HepG2 (cell line): ENCODE results near the gene HES7.
A peak's percentile ranks its signal among the peaks of the same experiment; 100 is the strongest.

Source experiments
- ELF1 ChIP-seq: sonication (generic); formaldehyde crosslinking; IDR thresholded peaks from 2 replicates; pipeline ENCODE4 v1.4.0; 2020; ENCODE audit warnings: missing genetic modification reagents
- EZH2 ChIP-seq: conservative IDR thresholded peaks from 2 replicates; pipeline ENCODE4 v1.6.1; 2012; ENCODE audit warnings: mild to moderate bottlenecking, low read depth, low read length, moderate library complexity
- NFKB2 ChIP-seq: sonication (generic); formaldehyde crosslinking; IDR thresholded peaks from 2 replicates; pipeline ENCODE4 v1.4.0; 2020; ENCODE audit warnings: missing genetic modification reagents, borderline replicate concordance
- NFRKB ChIP-seq: fragments of 450-650 bp; IDR thresholded peaks from 2 replicates; pipeline ENCODE4 v1.6.1; 2017
- PAX8 ChIP-seq: sonication (generic); formaldehyde crosslinking; IDR thresholded peaks from 2 replicates; pipeline ENCODE4 v1.8.0; 2022; ENCODE audit warnings: mild to moderate bottlenecking, missing genetic modification reagents, borderline replicate concordance
- POLR2AphosphoS5 ChIP-seq: IDR thresholded peaks from 2 replicates; pipeline ENCODE4 v1.6.1; 2012; ENCODE audit warnings: low read depth, low read length
- ZFX ChIP-seq: sonication (generic); formaldehyde crosslinking; IDR thresholded peaks from 2 replicates; pipeline ENCODE4 v1.4.0; 2020; ENCODE audit warnings: mild to moderate bottlenecking, low read depth, missing genetic modification reagents, moderate library complexity
- ZMAT3 ChIP-seq: sonication (generic); formaldehyde crosslinking; conservative IDR thresholded peaks from 2 replicates; pipeline ENCODE4 v1.7.0; 2021; ENCODE audit warnings: missing genetic modification reagents
- ZNF484 ChIP-seq: sonication (generic); formaldehyde crosslinking; IDR thresholded peaks from 2 replicates; pipeline ENCODE4 v1.5.1; 2020; ENCODE audit warnings: mild to moderate bottlenecking, low read depth, missing genetic modification reagents, borderline replicate concordance
- TF ChIP-seq, protein P1 (sequence below): sonication (generic); formaldehyde crosslinking; IDR thresholded peaks from 2 replicates; pipeline ENCODE4 v1.5.0; 2020; ENCODE audit warnings: mild to moderate bottlenecking, missing genetic modification reagents, moderate library complexity
- TF ChIP-seq, protein P2 (sequence below): sonication (generic); formaldehyde crosslinking; IDR thresholded peaks from 2 replicates; pipeline ENCODE4 v1.4.0; 2020; ENCODE audit warnings: missing genetic modification reagents
- TF ChIP-seq, protein P3 (sequence below), 2 experiments: sonication (generic) in 1 of 2; formaldehyde crosslinking in 1 of 2; IDR thresholded peaks; 2 replicates each; pipeline versions ENCODE4 v1.4.0 to v1.6.1; 2018 to 2020; ENCODE audit warnings: missing genetic modification reagents in 2 of 2, borderline replicate concordance in 1 of 2, low read depth in 1 of 2, mild to moderate bottlenecking in 1 of 2, missing biosample characterization in 1 of 2
- TF ChIP-seq, protein P4 (sequence below): sonication (generic); formaldehyde crosslinking; IDR thresholded peaks from 2 replicates; pipeline ENCODE4 v1.5.0; 2020; ENCODE audit warnings: missing genetic modification reagents
- TF ChIP-seq, protein P5 (sequence below): sonication (generic); formaldehyde crosslinking; IDR thresholded peaks from 2 replicates; pipeline ENCODE4 v1.4.0; 2020; ENCODE audit warnings: missing genetic modification reagents

DNA sequence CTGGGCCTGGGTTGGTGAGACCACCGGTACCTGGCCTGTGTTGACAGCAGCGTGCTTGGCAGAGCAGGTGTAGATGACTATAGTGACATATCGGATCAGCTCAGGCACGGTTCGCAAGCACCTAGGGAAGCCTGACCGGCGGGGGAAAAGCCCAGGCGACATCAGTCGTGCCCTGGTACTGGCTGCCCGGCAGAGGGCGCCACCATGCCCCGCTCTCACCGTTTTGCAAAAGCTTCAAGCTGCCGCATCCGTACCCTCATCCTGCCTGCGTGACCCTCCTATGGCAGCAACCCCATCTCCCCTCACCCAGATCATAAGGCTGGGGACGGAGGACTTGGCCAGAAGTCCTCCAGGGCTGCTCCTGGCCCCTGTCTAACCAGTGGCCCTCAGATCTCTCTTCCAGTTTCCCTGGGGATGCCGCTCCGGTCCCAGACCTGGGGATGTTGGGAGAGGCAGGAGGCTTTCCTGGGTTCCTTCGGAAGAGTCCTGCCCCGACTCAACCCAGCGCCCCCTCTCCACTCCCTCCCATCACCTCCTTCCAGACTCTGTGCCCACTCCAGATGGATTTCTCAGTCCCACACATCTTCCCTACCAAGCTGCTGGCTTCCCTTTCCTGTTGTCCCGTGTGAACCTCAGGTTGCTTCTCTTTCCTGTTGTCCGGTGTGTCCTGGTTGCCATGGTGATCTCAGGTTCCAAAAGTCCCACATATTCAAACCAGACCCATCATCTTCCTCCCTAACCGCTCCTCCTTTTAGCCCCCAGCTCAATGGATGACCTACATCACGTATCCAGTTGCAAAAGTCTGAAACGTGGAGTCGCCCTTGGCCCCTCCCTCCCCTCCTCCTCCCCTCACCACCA is 50.0 kb downstream of the HES7 start:
- no peak for TF ChIP-seq EZH2
- TF ChIP-seq ZMAT3, result no peak
- TF ChIP-seq, protein P1, sequence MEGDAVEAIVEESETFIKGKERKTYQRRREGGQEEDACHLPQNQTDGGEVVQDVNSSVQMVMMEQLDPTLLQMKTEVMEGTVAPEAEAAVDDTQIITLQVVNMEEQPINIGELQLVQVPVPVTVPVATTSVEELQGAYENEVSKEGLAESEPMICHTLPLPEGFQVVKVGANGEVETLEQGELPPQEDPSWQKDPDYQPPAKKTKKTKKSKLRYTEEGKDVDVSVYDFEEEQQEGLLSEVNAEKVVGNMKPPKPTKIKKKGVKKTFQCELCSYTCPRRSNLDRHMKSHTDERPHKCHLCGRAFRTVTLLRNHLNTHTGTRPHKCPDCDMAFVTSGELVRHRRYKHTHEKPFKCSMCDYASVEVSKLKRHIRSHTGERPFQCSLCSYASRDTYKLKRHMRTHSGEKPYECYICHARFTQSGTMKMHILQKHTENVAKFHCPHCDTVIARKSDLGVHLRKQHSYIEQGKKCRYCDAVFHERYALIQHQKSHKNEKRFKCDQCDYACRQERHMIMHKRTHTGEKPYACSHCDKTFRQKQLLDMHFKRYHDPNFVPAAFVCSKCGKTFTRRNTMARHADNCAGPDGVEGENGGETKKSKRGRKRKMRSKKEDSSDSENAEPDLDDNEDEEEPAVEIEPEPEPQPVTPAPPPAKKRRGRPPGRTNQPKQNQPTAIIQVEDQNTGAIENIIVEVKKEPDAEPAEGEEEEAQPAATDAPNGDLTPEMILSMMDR (CRISPR knock-in tag), result peak; percentile 84
- TF ChIP-seq, protein P2, sequence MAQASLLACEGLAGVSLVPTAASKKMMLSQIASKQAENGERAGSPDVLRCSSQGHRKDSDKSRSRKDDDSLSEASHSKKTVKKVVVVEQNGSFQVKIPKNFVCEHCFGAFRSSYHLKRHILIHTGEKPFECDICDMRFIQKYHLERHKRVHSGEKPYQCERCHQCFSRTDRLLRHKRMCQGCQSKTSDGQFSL (CRISPR knock-in tag), result no peak
- TF ChIP-seq NFKB2, result no peak
- no peak for TF ChIP-seq POLR2AphosphoS5
- TF ChIP-seq PAX8, result no peak
- TF ChIP-seq NFRKB, result no peak
- no peak for TF ChIP-seq ZFX (CRISPR knock-in tag)
- TF ChIP-seq, protein P3, sequence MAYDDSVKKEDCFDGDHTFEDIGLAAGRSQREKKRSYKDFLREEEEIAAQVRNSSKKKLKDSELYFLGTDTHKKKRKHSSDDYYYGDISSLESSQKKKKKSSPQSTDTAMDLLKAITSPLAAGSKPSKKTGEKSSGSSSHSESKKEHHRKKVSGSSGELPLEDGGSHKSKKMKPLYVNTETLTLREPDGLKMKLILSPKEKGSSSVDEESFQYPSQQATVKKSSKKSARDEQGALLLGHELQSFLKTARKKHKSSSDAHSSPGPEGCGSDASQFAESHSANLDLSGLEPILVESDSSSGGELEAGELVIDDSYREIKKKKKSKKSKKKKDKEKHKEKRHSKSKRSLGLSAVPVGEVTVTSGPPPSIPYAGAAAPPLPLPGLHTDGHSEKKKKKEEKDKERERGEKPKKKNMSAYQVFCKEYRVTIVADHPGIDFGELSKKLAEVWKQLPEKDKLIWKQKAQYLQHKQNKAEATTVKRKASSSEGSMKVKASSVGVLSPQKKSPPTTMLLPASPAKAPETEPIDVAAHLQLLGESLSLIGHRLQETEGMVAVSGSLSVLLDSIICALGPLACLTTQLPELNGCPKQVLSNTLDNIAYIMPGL (CRISPR knock-in tag; IDR thresholded peaks at IDR 0.05; ENCODE audit: borderline replicate concordance in 1 of 2, low read depth in 1 of 2), result peak in 1 of 2 experiments; percentile 23; a peak in 1 of 4 replicates
- no peak for TF ChIP-seq ELF1 (CRISPR knock-in tag)
- no peak for TF ChIP-seq ZNF484 (CRISPR knock-in tag)
- TF ChIP-seq, protein P4, sequence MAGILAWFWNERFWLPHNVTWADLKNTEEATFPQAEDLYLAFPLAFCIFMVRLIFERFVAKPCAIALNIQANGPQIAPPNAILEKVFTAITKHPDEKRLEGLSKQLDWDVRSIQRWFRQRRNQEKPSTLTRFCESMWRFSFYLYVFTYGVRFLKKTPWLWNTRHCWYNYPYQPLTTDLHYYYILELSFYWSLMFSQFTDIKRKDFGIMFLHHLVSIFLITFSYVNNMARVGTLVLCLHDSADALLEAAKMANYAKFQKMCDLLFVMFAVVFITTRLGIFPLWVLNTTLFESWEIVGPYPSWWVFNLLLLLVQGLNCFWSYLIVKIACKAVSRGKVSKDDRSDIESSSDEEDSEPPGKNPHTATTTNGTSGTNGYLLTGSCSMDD (CRISPR knock-in tag), result no peak
- TF ChIP-seq, protein P5, sequence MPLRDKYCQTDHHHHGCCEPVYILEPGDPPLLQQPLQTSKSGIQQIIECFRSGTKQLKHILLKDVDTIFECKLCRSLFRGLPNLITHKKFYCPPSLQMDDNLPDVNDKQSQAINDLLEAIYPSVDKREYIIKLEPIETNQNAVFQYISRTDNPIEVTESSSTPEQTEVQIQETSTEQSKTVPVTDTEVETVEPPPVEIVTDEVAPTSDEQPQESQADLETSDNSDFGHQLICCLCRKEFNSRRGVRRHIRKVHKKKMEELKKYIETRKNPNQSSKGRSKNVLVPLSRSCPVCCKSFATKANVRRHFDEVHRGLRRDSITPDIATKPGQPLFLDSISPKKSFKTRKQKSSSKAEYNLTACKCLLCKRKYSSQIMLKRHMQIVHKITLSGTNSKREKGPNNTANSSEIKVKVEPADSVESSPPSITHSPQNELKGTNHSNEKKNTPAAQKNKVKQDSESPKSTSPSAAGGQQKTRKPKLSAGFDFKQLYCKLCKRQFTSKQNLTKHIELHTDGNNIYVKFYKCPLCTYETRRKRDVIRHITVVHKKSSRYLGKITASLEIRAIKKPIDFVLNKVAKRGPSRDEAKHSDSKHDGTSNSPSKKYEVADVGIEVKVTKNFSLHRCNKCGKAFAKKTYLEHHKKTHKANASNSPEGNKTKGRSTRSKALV (CRISPR knock-in tag), result no peak
